ENCODE measurements around the gene STAT6.
"Not testable (repeated sequence)": the region's sequence is repeated elsewhere in the genome, so short reads cannot be mapped to it uniquely, and the experiment has no call there.

Gene STAT6

GRCh38 chr12:57126061-57126460 lies 14.9 kb upstream of the STAT6 start:
- peaks cover 13% of the 10 kb centered on the region for H3K4me1 ChIP-seq (ENCODE audit: control insufficient read depth, insufficient read depth, low read length, poor library complexity, severe bottlenecking)
- no peak overlapping the region for H3K27ac ChIP-seq (ENCODE audit: low read depth, low read length, severe bottlenecking)
- H3K36me3 ChIP-seq (ENCODE audit: control insufficient read depth, insufficient read depth, low read length) = peaks cover 4% of the 10 kb centered on the region
- H3K4me3 ChIP-seq (ENCODE audit: extremely low read depth, insufficient read depth, low read length, poor library complexity, severe bottlenecking) = no peak overlapping the region
- peaks cover 5% of the 10 kb centered on the region for H3K9me3 ChIP-seq (ENCODE audit: control insufficient read depth, low read length)
- 95 to 100% methylated on average over 4 to 8 of the region's 11 CpGs for WGBS, 2 experiments (ENCODE audit: insufficient coverage in 2 of 2)

- Histone ChIP-seq H3K4me3 (ENCODE audit: extremely low read depth, insufficient read depth, low read length, poor library complexity, severe bottlenecking) (no peak overlapping the region), H3K27ac (ENCODE audit: low read depth, low read length, severe bottlenecking) (no peak overlapping the region), H3K4me1 (ENCODE audit: control insufficient read depth, insufficient read depth, low read length, poor library complexity, severe bottlenecking) (no peaks in the 10 kb centered on the region), H3K9me3 (ENCODE audit: control insufficient read depth, low read length) (peaks cover 5% of the 10 kb centered on the region), H3K36me3 (ENCODE audit: control insufficient read depth, insufficient read depth, low read length) (no peaks in the 10 kb centered on the region)
- WGBS, 2 experiments (ENCODE audit: insufficient coverage in 2 of 2) = 26 to 38% methylated on average over 7 to 8 of the region's 10 CpGs
Measured at GRCh38 chr12:57124261-57124877, 13.2 kb upstream of the STAT6 start.

- WGBS, 2 experiments (ENCODE audit: insufficient coverage in 2 of 2) = 33% methylated on average over 1 of the region's 2 CpGs; no CpG with 5 or more reads in 1 of the 2 experiments
- Histone ChIP-seq H3K9me3 (ENCODE audit: control insufficient read depth, low read length) (peaks cover 5% of the 10 kb centered on the region), H3K4me1 (ENCODE audit: control insufficient read depth, insufficient read depth, low read length, poor library complexity, severe bottlenecking) (peaks cover under 1% of the 10 kb centered on the region), H3K4me3 (ENCODE audit: extremely low read depth, insufficient read depth, low read length, poor library complexity, severe bottlenecking) (no peak overlapping the region), H3K27ac (ENCODE audit: low read depth, low read length, severe bottlenecking) (no peak overlapping the region), H3K36me3 (ENCODE audit: control insufficient read depth, insufficient read depth, low read length) (no peaks in the 10 kb centered on the region)
Measured at GRCh38 chr12:57123813-57124212, 12.7 kb upstream of the STAT6 start.

- H3K9me3 ChIP-seq (ENCODE audit: control insufficient read depth, low read length); H3K4me3 ChIP-seq (ENCODE audit: extremely low read depth, insufficient read depth, low read length, poor library complexity, severe bottlenecking); H3K4me1 ChIP-seq (ENCODE audit: control insufficient read depth, insufficient read depth, low read length, poor library complexity, severe bottlenecking); H3K27ac ChIP-seq (ENCODE audit: low read depth, low read length, severe bottlenecking); H3K36me3 ChIP-seq (ENCODE audit: control insufficient read depth, insufficient read depth, low read length): not testable (repeated sequence)
- 88 to 98% methylated on average over 10 to 11 of the region's 11 CpGs for WGBS, 2 experiments (ENCODE audit: insufficient coverage in 2 of 2)
Measured at GRCh38 chr12:57120718-57121117, 9.6 kb upstream of the STAT6 start.

GRCh38 chr12:57119294-57120085 lies 8.3 kb upstream of the STAT6 start:
- Histone ChIP-seq H3K36me3 (ENCODE audit: control insufficient read depth, insufficient read depth, low read length) (no peaks in the 10 kb centered on the region), H3K9me3 (ENCODE audit: control insufficient read depth, low read length) (peaks cover 5% of the 10 kb centered on the region), H3K4me3 (ENCODE audit: extremely low read depth, insufficient read depth, low read length, poor library complexity, severe bottlenecking) (no peak overlapping the region), H3K4me1 (ENCODE audit: control insufficient read depth, insufficient read depth, low read length, poor library complexity, severe bottlenecking) (peaks cover 7% of the 10 kb centered on the region), H3K27ac (ENCODE audit: low read depth, low read length, severe bottlenecking) (no peak overlapping the region)
- 93 to 100% methylated on average over 1 to 2 of the region's 5 CpGs for WGBS, 2 experiments (ENCODE audit: insufficient coverage in 2 of 2)

- Histone ChIP-seq H3K4me1 (ENCODE audit: control insufficient read depth, insufficient read depth, low read length, poor library complexity, severe bottlenecking) (peaks cover 7% of the 10 kb centered on the region), H3K4me3 (ENCODE audit: extremely low read depth, insufficient read depth, low read length, poor library complexity, severe bottlenecking) (no peak overlapping the region), H3K27ac (ENCODE audit: low read depth, low read length, severe bottlenecking) (no peak overlapping the region), H3K9me3 (ENCODE audit: control insufficient read depth, low read length) (peaks cover 2% of the 10 kb centered on the region), H3K36me3 (ENCODE audit: control insufficient read depth, insufficient read depth, low read length) (no peaks in the 10 kb centered on the region)
- 80% methylated on average over 1 of the region's 1 CpG for WGBS, 2 experiments (ENCODE audit: insufficient coverage in 2 of 2)
Measured at GRCh38 chr12:57118711-57119271, 7.6 kb upstream of the STAT6 start.

GRCh38 chr12:57116580-57117281 lies 5.6 kb upstream of the STAT6 start:
- H3K4me1 ChIP-seq (ENCODE audit: control insufficient read depth, insufficient read depth, low read length, poor library complexity, severe bottlenecking) = peaks cover 14% of the 10 kb centered on the region
- H3K4me3 ChIP-seq (ENCODE audit: extremely low read depth, insufficient read depth, low read length, poor library complexity, severe bottlenecking) = no peak overlapping the region
- no peaks in the 10 kb centered on the region for H3K36me3 ChIP-seq (ENCODE audit: control insufficient read depth, insufficient read depth, low read length)
- H3K9me3 ChIP-seq (ENCODE audit: control insufficient read depth, low read length) = no peaks in the 10 kb centered on the region
- no peak overlapping the region for H3K27ac ChIP-seq (ENCODE audit: low read depth, low read length, severe bottlenecking)
- 89 to 99% methylated on average over 5 of the region's 5 CpGs for WGBS, 2 experiments (ENCODE audit: insufficient coverage in 2 of 2)

GRCh38 chr12:57112492-57113294 lies 1.5 kb upstream of the STAT6 start:
- 63 to 68% methylated on average over 6 to 7 of the region's 9 CpGs for WGBS, 2 experiments (ENCODE audit: insufficient coverage in 2 of 2)
- H3K9me3 ChIP-seq (ENCODE audit: control insufficient read depth, low read length) = no peaks in the 10 kb centered on the region
- H3K36me3 ChIP-seq (ENCODE audit: control insufficient read depth, insufficient read depth, low read length) = peaks cover 6% of the 10 kb centered on the region
- H3K4me1 ChIP-seq (ENCODE audit: control insufficient read depth, insufficient read depth, low read length, poor library complexity, severe bottlenecking) = peaks cover 7% of the 10 kb centered on the region
- H3K4me3 ChIP-seq (ENCODE audit: extremely low read depth, insufficient read depth, low read length, poor library complexity, severe bottlenecking) = peak overlapping the region; percentile 49
- H3K27ac ChIP-seq (ENCODE audit: low read depth, low read length, severe bottlenecking) = no peak overlapping the region

- peak overlapping the region; percentile 90 for H3K27ac ChIP-seq (ENCODE audit: low read depth, low read length, severe bottlenecking)
- WGBS, 2 experiments (ENCODE audit: insufficient coverage in 2 of 2) = 9 to 10% methylated on average over 11 to 20 of the region's 28 CpGs
- H3K36me3 ChIP-seq (ENCODE audit: control insufficient read depth, insufficient read depth, low read length) = peaks cover 25% of the 10 kb centered on the region
- no peaks in the 10 kb centered on the region for H3K9me3 ChIP-seq (ENCODE audit: control insufficient read depth, low read length)
- H3K4me3 ChIP-seq (ENCODE audit: extremely low read depth, insufficient read depth, low read length, poor library complexity, severe bottlenecking) = peak overlapping the region; percentile 49
- H3K4me1 ChIP-seq (ENCODE audit: control insufficient read depth, insufficient read depth, low read length, poor library complexity, severe bottlenecking) = peaks cover 7% of the 10 kb centered on the region
Measured at GRCh38 chr12:57110104-57111030, 795 bp downstream of the STAT6 start.

All from mesodermal cell (in vitro differentiated cells).